GM23338 (cell line): ENCODE measurements around the gene AGPAT3.

Source experiments
- CREB1 ChIP-seq: fragments of 250-450 bp; sonication (Bioruptor Pico); IDR thresholded peaks from 2 replicates; pipeline ENCODE4 v1.5.0; 2020; ENCODE audit warnings: low read depth, mild to moderate bottlenecking, moderate library complexity
- CTCF ChIP-seq, 2 experiments: fragments of 200-600 bp in 1 of 2; sonication (generic) in 1 of 2; conservative IDR thresholded peaks; 2 replicates each; pipeline versions ENCODE4 v1.5.1 to v1.6.1; 2016 to 2017; ENCODE audit warnings: antibody characterized with exemption in 2 of 2, low read depth in 2 of 2, mild to moderate bottlenecking in 2 of 2, moderate library complexity in 1 of 2
- EZH2 ChIP-seq: fragments of 200-600 bp; sonication (generic); IDR thresholded peaks from one replicate; pipeline ENCODE4 v1.8.0; 2017; ENCODE audit warnings: antibody characterized with exemption, mild to moderate bottlenecking, low read depth; ENCODE audit not compliant: unreplicated experiment
- EZH2phosphoT487 ChIP-seq: fragments of 200-600 bp; sonication (generic); IDR thresholded peaks from one replicate; pipeline ENCODE4 v1.8.1; 2018; ENCODE audit warnings: antibody characterized with exemption; ENCODE audit not compliant: unreplicated experiment
- JUNB ChIP-seq: IDR thresholded peaks from one replicate; pipeline ENCODE4 v1.6.1; 2016; ENCODE audit warnings: antibody characterized with exemption; ENCODE audit not compliant: unreplicated experiment
- POLR2AphosphoS5 ChIP-seq: IDR thresholded peaks from 2 replicates; pipeline ENCODE4 v1.6.1; 2016; ENCODE audit warnings: antibody characterized with exemption, low read depth
- ZNF114 ChIP-seq: fragments of 250-450 bp; sonication (Bioruptor Pico); IDR thresholded peaks from 2 replicates; pipeline ENCODE4 v1.5.0; 2020; ENCODE audit warnings: mild to moderate bottlenecking, moderate library complexity
- ZNF331 ChIP-seq: fragments of 250-450 bp; sonication (Bioruptor Pico); IDR thresholded peaks from 2 replicates; pipeline ENCODE4 v1.5.0; 2020; ENCODE audit warnings: low read depth, mild to moderate bottlenecking, moderate library complexity
- TF ChIP-seq, protein P1 (sequence below): IDR thresholded peaks from one replicate; pipeline ENCODE4 v1.6.1; 2018; ENCODE audit warnings: antibody characterized with exemption; ENCODE audit not compliant: unreplicated experiment

DNA sequence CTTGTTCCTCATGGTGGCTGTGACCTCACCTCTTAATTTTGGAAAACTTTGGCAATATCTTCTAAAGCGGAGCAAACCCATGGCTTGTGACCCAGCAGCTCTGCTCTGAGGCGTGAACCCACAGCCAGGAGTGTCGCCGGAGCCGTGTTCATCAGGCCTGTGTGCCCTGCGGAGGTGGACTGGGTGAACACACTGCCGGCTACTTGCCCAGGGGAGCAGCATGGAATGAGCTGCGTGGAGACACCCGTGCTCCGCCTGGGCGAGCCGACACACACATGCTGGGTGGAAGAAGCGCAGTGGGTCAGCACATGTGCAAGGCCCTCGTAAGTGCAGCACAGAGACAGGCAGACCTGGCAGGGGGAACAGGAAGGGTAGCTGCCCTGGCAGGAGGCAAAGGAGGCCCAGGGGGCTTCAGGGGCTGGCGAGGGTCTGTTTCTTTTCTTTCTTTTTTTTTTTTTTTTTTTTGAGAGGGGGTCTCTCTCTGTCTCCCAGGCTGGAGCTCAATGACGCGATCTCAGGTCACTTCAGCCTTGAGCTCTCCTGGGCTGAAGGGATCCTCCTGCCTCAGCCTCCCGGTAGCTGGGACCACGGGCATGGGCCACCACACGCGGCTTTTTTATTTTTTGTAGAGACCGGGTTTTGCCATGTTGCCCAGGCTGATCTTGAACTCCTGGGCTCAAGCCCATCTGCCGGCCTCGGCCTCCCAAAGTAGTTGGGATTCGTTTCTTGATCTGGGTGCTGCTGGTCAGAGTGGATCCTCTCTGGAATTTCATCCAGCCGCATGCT is 41.8 kb downstream of the AGPAT3 start:
- no peak for TF ChIP-seq CTCF (conservative IDR thresholded peaks at IDR 0.05; ENCODE audit: low read depth in 2 of 2)
- TF ChIP-seq POLR2AphosphoS5 = no peak
- TF ChIP-seq, protein P1, sequence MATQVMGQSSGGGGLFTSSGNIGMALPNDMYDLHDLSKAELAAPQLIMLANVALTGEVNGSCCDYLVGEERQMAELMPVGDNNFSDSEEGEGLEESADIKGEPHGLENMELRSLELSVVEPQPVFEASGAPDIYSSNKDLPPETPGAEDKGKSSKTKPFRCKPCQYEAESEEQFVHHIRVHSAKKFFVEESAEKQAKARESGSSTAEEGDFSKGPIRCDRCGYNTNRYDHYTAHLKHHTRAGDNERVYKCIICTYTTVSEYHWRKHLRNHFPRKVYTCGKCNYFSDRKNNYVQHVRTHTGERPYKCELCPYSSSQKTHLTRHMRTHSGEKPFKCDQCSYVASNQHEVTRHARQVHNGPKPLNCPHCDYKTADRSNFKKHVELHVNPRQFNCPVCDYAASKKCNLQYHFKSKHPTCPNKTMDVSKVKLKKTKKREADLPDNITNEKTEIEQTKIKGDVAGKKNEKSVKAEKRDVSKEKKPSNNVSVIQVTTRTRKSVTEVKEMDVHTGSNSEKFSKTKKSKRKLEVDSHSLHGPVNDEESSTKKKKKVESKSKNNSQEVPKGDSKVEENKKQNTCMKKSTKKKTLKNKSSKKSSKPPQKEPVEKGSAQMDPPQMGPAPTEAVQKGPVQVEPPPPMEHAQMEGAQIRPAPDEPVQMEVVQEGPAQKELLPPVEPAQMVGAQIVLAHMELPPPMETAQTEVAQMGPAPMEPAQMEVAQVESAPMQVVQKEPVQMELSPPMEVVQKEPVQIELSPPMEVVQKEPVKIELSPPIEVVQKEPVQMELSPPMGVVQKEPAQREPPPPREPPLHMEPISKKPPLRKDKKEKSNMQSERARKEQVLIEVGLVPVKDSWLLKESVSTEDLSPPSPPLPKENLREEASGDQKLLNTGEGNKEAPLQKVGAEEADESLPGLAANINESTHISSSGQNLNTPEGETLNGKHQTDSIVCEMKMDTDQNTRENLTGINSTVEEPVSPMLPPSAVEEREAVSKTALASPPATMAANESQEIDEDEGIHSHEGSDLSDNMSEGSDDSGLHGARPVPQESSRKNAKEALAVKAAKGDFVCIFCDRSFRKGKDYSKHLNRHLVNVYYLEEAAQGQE = no peak
- no peak for TF ChIP-seq EZH2
- no peak for TF ChIP-seq CREB1 (CRISPR knock-in tag)
- no peak for TF ChIP-seq EZH2phosphoT487
- no peak for TF ChIP-seq ZNF114 (CRISPR knock-in tag)
- TF ChIP-seq JUNB = no peak
- TF ChIP-seq ZNF331 (CRISPR knock-in tag) = no peak
